ENCODE measurements around the gene BNIP2. TPM values are rescaled to one million over a fixed set of nuclear protein-coding genes. Genes with fewer than 3 reads are reported as not detected.

Gene BNIP2
- total RNA-seq, 1 experiment from 2014 or later, result 43.5 TPM

DNA sequence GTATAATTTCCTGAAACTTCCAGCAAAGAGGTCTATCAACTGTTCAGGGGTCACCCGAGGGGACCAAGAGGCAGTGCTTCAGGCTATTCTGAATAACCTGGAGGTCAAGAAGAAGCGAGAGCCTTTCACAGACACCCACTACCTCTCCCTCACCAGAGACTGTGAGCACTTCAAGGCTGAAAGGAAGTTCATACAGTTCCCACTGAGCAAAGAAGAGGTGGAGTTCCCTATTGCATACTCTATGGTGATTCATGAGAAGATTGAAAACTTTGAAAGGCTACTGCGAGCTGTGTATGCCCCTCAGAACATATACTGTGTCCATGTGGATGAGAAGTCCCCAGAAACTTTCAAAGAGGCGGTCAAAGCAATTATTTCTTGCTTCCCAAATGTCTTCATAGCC is 70.7 kb downstream of the BNIP2 start:
- no peak overlapping the region for H3K23ac ChIP-seq (ENCODE audit: insufficient read length, low read depth, low read length)
- H2AFZ ChIP-seq (ENCODE audit: low read length), result no peak overlapping the region
- H2BK15ac ChIP-seq (ENCODE audit: low read depth, low read length), result no peak overlapping the region
- no peaks in the 10 kb centered on the region for H3K9me3 Mint-ChIP-seq
- no peak overlapping the region for H3K4me3 Mint-ChIP-seq
- no peak overlapping the region for H2BK5ac ChIP-seq (ENCODE audit: insufficient read length, low read length)
- no peak overlapping the region for H3K4ac ChIP-seq (ENCODE audit: low read depth, low read length)
- H3K79me1 ChIP-seq (ENCODE audit: insufficient read depth, low read depth, low read length, poor library complexity, severe bottlenecking), result no peaks in the 10 kb centered on the region
- no peaks in the 10 kb centered on the region for H3K79me2 ChIP-seq (ENCODE audit: insufficient read depth, low read length)
- H3K4me2 ChIP-seq (ENCODE audit: insufficient read depth, insufficient read length, low read length), result no peak overlapping the region
- H3K9ac ChIP-seq (ENCODE audit: extremely low read depth, insufficient read length, low read length), result no peak overlapping the region
- H4K20me1 ChIP-seq (ENCODE audit: control insufficient read depth, insufficient read depth, insufficient read length), result no peaks in the 10 kb centered on the region
- H3K23me2 ChIP-seq (ENCODE audit: insufficient read length, low read depth, low read length, poor library complexity, severe bottlenecking), result no peaks in the 10 kb centered on the region
- H2AK5ac ChIP-seq (ENCODE audit: insufficient read length, low read length), result no peak overlapping the region
- H3K9me3 ChIP-seq (ENCODE audit: control insufficient read depth, low read depth, low read length), result no peaks in the 10 kb centered on the region
- WGBS (ENCODE audit: extremely low coverage, insufficient read length, low lambda C conversion rate), result no CpG with 5 or more reads among the region's 4 CpGs
- no peak overlapping the region for H3K27ac Mint-ChIP-seq
- peaks cover 4 to 6% of the 10 kb centered on the region in 2 experiments; a peak in 2 of 4 replicates for H3K4me1 Mint-ChIP-seq
- H3K14ac ChIP-seq (ENCODE audit: insufficient read depth, low read length), result no peak overlapping the region
- H3K56ac ChIP-seq (ENCODE audit: insufficient read length, low read depth, low read length), result no peak overlapping the region
- no peaks in the 10 kb centered on the region for H3K36me3 Mint-ChIP-seq (ENCODE audit: insufficient read depth in 1 of 3, low read depth in 3 of 3)
- H3K18ac ChIP-seq (ENCODE audit: insufficient read length, low read depth, low read length), result no peak overlapping the region
- no peak overlapping the region for H4K5ac ChIP-seq (ENCODE audit: insufficient read length, low read depth, low read length)
- H4K8ac ChIP-seq (replicated peaks; ENCODE audit: insufficient read length, low read depth, low read length), result no peak overlapping the region
- DNase-seq, result no peak
- no peak overlapping the region for H2BK20ac ChIP-seq (ENCODE audit: low read depth, low read length, poor library complexity, severe bottlenecking)
- H2BK120ac ChIP-seq (ENCODE audit: low read depth, low read length, poor library complexity, severe bottlenecking), result no peak overlapping the region
- no peaks in the 10 kb centered on the region for H3K4me1 ChIP-seq (ENCODE audit: insufficient read depth, low read length)
- TF ChIP-seq, protein P1, sequence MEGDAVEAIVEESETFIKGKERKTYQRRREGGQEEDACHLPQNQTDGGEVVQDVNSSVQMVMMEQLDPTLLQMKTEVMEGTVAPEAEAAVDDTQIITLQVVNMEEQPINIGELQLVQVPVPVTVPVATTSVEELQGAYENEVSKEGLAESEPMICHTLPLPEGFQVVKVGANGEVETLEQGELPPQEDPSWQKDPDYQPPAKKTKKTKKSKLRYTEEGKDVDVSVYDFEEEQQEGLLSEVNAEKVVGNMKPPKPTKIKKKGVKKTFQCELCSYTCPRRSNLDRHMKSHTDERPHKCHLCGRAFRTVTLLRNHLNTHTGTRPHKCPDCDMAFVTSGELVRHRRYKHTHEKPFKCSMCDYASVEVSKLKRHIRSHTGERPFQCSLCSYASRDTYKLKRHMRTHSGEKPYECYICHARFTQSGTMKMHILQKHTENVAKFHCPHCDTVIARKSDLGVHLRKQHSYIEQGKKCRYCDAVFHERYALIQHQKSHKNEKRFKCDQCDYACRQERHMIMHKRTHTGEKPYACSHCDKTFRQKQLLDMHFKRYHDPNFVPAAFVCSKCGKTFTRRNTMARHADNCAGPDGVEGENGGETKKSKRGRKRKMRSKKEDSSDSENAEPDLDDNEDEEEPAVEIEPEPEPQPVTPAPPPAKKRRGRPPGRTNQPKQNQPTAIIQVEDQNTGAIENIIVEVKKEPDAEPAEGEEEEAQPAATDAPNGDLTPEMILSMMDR (conservative IDR thresholded peaks at IDR 0.05), result no peak
- H2BK12ac ChIP-seq (ENCODE audit: insufficient read length, low read depth, low read length), result no peak overlapping the region
- peaks cover 23% of the 10 kb centered on the region for H3K27me3 Mint-ChIP-seq (ENCODE audit: low read depth)
- H3K27ac ChIP-seq (ENCODE audit: insufficient read length, low read depth, low read length), result no peak overlapping the region
- H3K27me3 ChIP-seq (ENCODE audit: insufficient read depth, low read length), result no peaks in the 10 kb centered on the region
- no peak overlapping the region for H4K91ac ChIP-seq (ENCODE audit: insufficient read length, low read depth, low read length)
- no peak overlapping the region for H3T11ph ChIP-seq (ENCODE audit: low read length)
